Neural cell (in vitro differentiated cells): ENCODE measurements around the gene CKAP2. TPM values are rescaled to one million over a fixed set of nuclear protein-coding genes. Genes with fewer than 3 reads are reported as not detected.

ENCODE experiments used
- H2AFZ ChIP-seq: fragments of 200-600, 300-800 bp; sonication (generic), shearing (Covaris generic); 2 replicates; pipeline ENCODE4 v1.6.0; 2014; ENCODE audit warnings: low read depth, mild to moderate bottlenecking, antibody characterized with exemption, low read length, moderate library complexity
- H3F3A ChIP-seq: fragments of 200-600 bp; shearing (Covaris generic); 2 replicates; pipeline ENCODE4 v1.6.1; 2016; ENCODE audit warnings: mild to moderate bottlenecking, moderate library complexity, mixed read lengths, antibody characterized with exemption, low read length; ENCODE audit not compliant: insufficient read depth, poor library complexity, severe bottlenecking
- H3K27ac ChIP-seq: fragments of 200-600, 300-800 bp; sonication (generic), shearing (Covaris generic); 2 replicates; pipeline ENCODE4 v1.5.1; 2014; ENCODE audit warnings: mild to moderate bottlenecking, low read length, moderate library complexity
- H3K27me3 ChIP-seq: fragments of 300-800, 200-600 bp; sonication (generic), shearing (Covaris generic); 2 replicates; pipeline ENCODE4 v1.6.0; 2014; ENCODE audit warnings: mild to moderate bottlenecking, low read depth, low read length, moderate library complexity; ENCODE audit not compliant: insufficient read depth
- H3K36me3 ChIP-seq: fragments of 300-800, 200-600 bp; sonication (generic), shearing (Covaris generic); 2 replicates; pipeline ENCODE4 v1.5.1; 2014; ENCODE audit warnings: mild to moderate bottlenecking, antibody characterized with exemption, low read length, moderate library complexity; ENCODE audit not compliant: insufficient read depth
- H3K4me2 ChIP-seq: fragments of 300-800, 200-600 bp; sonication (generic), shearing (Covaris generic); 2 replicates; pipeline ENCODE4 v1.6.0; 2014; ENCODE audit warnings: mild to moderate bottlenecking, low read length
- H3K4me3 ChIP-seq: fragments of 300-800, 200-600 bp; sonication (generic), shearing (Covaris generic); 2 replicates; pipeline ENCODE4 v1.5.1; 2014; ENCODE audit warnings: mild to moderate bottlenecking, low read length, moderate library complexity
- H3K79me2 ChIP-seq: fragments of 200-600 bp; shearing (Covaris generic); replicated peaks from 2 replicates; pipeline ENCODE4 v1.6.0; 2014; ENCODE audit warnings: mild to moderate bottlenecking, low read length, moderate library complexity; ENCODE audit not compliant: insufficient read depth
- H3K9ac ChIP-seq: fragments of 300-800, 200-600 bp; sonication (generic), shearing (Covaris generic); 2 replicates; pipeline ENCODE4 v1.6.1; 2016; ENCODE audit warnings: mild to moderate bottlenecking, low read length, mixed read lengths
- H3K9me2 ChIP-seq: fragments of 200-600 bp; shearing (Covaris generic); 2 replicates; pipeline ENCODE4 v1.6.1; 2016; ENCODE audit warnings: mild to moderate bottlenecking, low read length, mixed read lengths; ENCODE audit not compliant: insufficient read depth
- H3K9me3 ChIP-seq: fragments of 200-600, 300-800 bp; sonication (generic), shearing (Covaris generic); 2 replicates; pipeline ENCODE4 v1.6.1; 2016; ENCODE audit warnings: mild to moderate bottlenecking, mixed run types, low read length, moderate library complexity, mixed read lengths
- H4K20me1 ChIP-seq: fragments of 200-600 bp; shearing (Covaris generic); 2 replicates; pipeline ENCODE4 v1.6.1; 2016; ENCODE audit warnings: mild to moderate bottlenecking, mixed run types; ENCODE audit not compliant: insufficient read depth
- EP300 ChIP-seq: fragments of 450-650 bp; conservative IDR thresholded peaks from 2 replicates; pipeline ENCODE4 v1.6.1; 2014; ENCODE audit warnings: antibody characterized with exemption, mild to moderate bottlenecking, moderate library complexity; ENCODE audit not compliant: poor library complexity, severe bottlenecking
- EZH2 ChIP-seq: fragments of 200-600, 300-800 bp; shearing (Covaris generic), sonication (generic); IDR thresholded peaks from 2 replicates; pipeline ENCODE4 v1.6.1; 2014; ENCODE audit warnings: antibody characterized with exemption, low read length, borderline replicate concordance, mild to moderate bottlenecking; ENCODE audit not compliant: insufficient read depth, poor library complexity, severe bottlenecking
- MXI1 ChIP-seq: fragments of 450-650 bp; conservative IDR thresholded peaks from 2 replicates; pipeline ENCODE4 v1.6.1; 2014; ENCODE audit warnings: antibody characterized with exemption, mild to moderate bottlenecking; ENCODE audit not compliant: poor library complexity, severe bottlenecking
- POLR2AphosphoS5 ChIP-seq: IDR thresholded peaks from 2 replicates; pipeline ENCODE4 v1.6.1; 2012
- RAD21 ChIP-seq: fragments of 450-650 bp; conservative IDR thresholded peaks from 2 replicates; pipeline ENCODE4 v1.6.1; 2014; ENCODE audit warnings: antibody characterized with exemption, mild to moderate bottlenecking, moderate library complexity
- REST ChIP-seq: IDR thresholded peaks from 2 replicates; pipeline ENCODE4 v1.6.1; 2012; ENCODE audit warnings: borderline replicate concordance
- SMC3 ChIP-seq: fragments of 450-650 bp; conservative IDR thresholded peaks from 2 replicates; pipeline ENCODE4 v1.6.1; 2014; ENCODE audit warnings: antibody characterized with exemption, mild to moderate bottlenecking, moderate library complexity; ENCODE audit not compliant: poor library complexity
- TAF1 ChIP-seq: IDR thresholded peaks from 2 replicates; pipeline ENCODE4 v1.6.1; 2012; ENCODE audit warnings: low read depth
- polyA plus RNA-seq: library from polyadenylated mRNA; depleted of rRNA; stranded (reverse); fragments of >200 nt; gene quantifications from 2 replicates; pipeline ENCODE4 v1.2.3, GENCODE V29; 2014
- TF ChIP-seq, protein P1 (sequence below): fragments of 450-650 bp; IDR thresholded peaks from 2 replicates; pipeline ENCODE4 v1.5.1; 2014; ENCODE audit warnings: antibody characterized with exemption, mild to moderate bottlenecking, moderate library complexity; ENCODE audit not compliant: poor library complexity, severe bottlenecking

The CKAP2 gene
- polyA plus RNA-seq, 1 donor from 2014 or later, result 19.1 TPM

- Histone ChIP-seq H3F3A (no peaks in the 10 kb centered on the region), H3K9ac (no peak overlapping the region), H4K20me1 (no peaks in the 10 kb centered on the region), H3K4me3 (no peak overlapping the region), H3K9me2 (no peaks in the 10 kb centered on the region), H3K4me2 (no peak overlapping the region), H3K9me3 (no peaks in the 10 kb centered on the region), H3K36me3 (peaks cover 4% of the 10 kb centered on the region), H3K27me3 (no peaks in the 10 kb centered on the region), H2AFZ (no peak overlapping the region), H3K27ac (no peak overlapping the region), H3K79me2 (no peaks in the 10 kb centered on the region)
- TF ChIP-seq POLR2AphosphoS5 (no peak), RAD21 (no peak), MXI1 (no peak), EP300 (no peak), TAF1 (no peak), EZH2 (no peak), REST (no peak)
Measured at GRCh38 chr13:52414051-52414450, 41.2 kb upstream of the CKAP2 start.

GRCh38 chr13:52414963-52415362, 40.3 kb upstream of the CKAP2 start:
- TF ChIP-seq EP300 (no peak), EZH2 (no peak), POLR2AphosphoS5 (no peak), MXI1 (no peak), SMC3 (no peak)
- no peaks in the 10 kb centered on the region for H4K20me1 ChIP-seq
- H3K9me3 ChIP-seq, result no peaks in the 10 kb centered on the region
- no peak overlapping the region for H3K4me2 ChIP-seq
- H3K79me2 ChIP-seq, result no peaks in the 10 kb centered on the region
- H3K27ac ChIP-seq, result no peak overlapping the region
- H2AFZ ChIP-seq, result no peak overlapping the region
- H3K4me3 ChIP-seq, result no peak overlapping the region
- H3K9ac ChIP-seq, result no peak overlapping the region
- no peaks in the 10 kb centered on the region for H3K27me3 ChIP-seq
- H3F3A ChIP-seq, result no peaks in the 10 kb centered on the region
- no peaks in the 10 kb centered on the region for H3K9me2 ChIP-seq
- peaks cover 4% of the 10 kb centered on the region for H3K36me3 ChIP-seq

- Histone ChIP-seq H3K9me2 (no peaks in the 10 kb centered on the region), H3K36me3 (no peaks in the 10 kb centered on the region), H3K27me3 (no peaks in the 10 kb centered on the region)
Measured at GRCh38 chr13:52419080-52419479, 36.2 kb upstream of the CKAP2 start.

More at GRCh38 chr13:52419080-52419479, 36.2 kb upstream of the CKAP2 start:
- Histone ChIP-seq H3F3A (no peaks in the 10 kb centered on the region), H3K9ac (no peak overlapping the region), H3K79me2 (no peaks in the 10 kb centered on the region), H3K9me3 (no peaks in the 10 kb centered on the region), H3K27ac (no peak overlapping the region), H4K20me1 (no peaks in the 10 kb centered on the region), H3K4me3 (no peak overlapping the region), H2AFZ (no peak overlapping the region), H3K4me2 (no peak overlapping the region)
- TF ChIP-seq REST (no peak), EP300 (no peak), MXI1 (no peak), SMC3 (no peak), TAF1 (no peak), RAD21 (no peak), POLR2AphosphoS5 (no peak), EZH2 (no peak)
- TF ChIP-seq, protein P1, sequence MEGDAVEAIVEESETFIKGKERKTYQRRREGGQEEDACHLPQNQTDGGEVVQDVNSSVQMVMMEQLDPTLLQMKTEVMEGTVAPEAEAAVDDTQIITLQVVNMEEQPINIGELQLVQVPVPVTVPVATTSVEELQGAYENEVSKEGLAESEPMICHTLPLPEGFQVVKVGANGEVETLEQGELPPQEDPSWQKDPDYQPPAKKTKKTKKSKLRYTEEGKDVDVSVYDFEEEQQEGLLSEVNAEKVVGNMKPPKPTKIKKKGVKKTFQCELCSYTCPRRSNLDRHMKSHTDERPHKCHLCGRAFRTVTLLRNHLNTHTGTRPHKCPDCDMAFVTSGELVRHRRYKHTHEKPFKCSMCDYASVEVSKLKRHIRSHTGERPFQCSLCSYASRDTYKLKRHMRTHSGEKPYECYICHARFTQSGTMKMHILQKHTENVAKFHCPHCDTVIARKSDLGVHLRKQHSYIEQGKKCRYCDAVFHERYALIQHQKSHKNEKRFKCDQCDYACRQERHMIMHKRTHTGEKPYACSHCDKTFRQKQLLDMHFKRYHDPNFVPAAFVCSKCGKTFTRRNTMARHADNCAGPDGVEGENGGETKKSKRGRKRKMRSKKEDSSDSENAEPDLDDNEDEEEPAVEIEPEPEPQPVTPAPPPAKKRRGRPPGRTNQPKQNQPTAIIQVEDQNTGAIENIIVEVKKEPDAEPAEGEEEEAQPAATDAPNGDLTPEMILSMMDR, result no peak
